ENCODE measurements around the gene HADHB. TPM values are rescaled to one million over a fixed set of nuclear protein-coding genes. Genes with fewer than 3 reads are reported as not detected.

Gene HADHB
- total RNA-seq, 1 experiment from 2014 or later: 41.3 TPM

DNA sequence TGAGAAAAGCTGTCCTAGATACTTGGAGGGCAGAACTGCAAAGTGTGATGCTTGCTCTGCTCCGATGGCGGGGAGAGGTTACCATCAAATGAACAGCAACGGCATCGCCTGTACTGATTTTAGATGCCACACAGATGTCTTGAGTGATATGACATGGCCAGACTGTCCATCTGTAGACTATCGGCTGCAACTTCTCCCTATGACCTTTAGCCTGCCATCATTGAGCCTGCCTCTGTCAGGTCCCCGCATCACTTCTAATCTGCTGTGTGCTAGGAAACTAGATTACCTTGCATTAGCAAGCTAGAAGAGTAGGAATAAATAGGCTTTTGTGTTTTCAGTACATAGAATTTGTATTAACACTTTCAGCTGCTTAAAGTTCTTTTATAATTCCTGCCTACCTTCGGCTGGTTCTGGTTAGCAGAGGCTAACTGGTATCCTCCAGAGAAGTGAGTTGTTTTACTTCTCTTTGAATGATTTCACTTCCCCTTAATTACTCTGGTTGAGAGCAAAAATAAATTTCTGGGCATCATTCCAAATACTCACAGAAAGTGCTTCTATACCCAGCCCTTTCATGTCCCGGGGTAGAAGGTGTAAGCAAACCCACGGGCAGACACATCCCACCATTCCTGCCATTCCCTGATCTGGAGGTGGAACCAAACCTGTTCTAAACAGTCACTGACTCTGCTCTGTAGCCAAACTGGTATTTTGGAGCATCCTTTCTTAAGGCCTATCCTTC is 47.9 kb upstream of the HADHB start:
- H3K4ac ChIP-seq (ENCODE audit: low read depth, low read length): no peak overlapping the region
- no peaks in the 10 kb centered on the region for H3K4me1 Mint-ChIP-seq
- no peak overlapping the region for H3K56ac ChIP-seq (ENCODE audit: insufficient read length, low read depth, low read length)
- H2BK20ac ChIP-seq (ENCODE audit: low read depth, low read length, poor library complexity, severe bottlenecking): no peak overlapping the region
- H2AFZ ChIP-seq (ENCODE audit: low read length): no peak overlapping the region
- H3K27me3 ChIP-seq (ENCODE audit: insufficient read depth, low read length): no peaks in the 10 kb centered on the region
- H3K4me2 ChIP-seq (ENCODE audit: insufficient read depth, insufficient read length, low read length): no peak overlapping the region
- H3K4me3 Mint-ChIP-seq: no peak overlapping the region
- H4K5ac ChIP-seq (ENCODE audit: insufficient read length, low read depth, low read length): no peak overlapping the region
- no peak overlapping the region for H4K91ac ChIP-seq (ENCODE audit: insufficient read length, low read depth, low read length)
- no peaks in the 10 kb centered on the region for H3K9me3 Mint-ChIP-seq
- H2BK120ac ChIP-seq (ENCODE audit: low read depth, low read length, poor library complexity, severe bottlenecking): no peak overlapping the region
- no peaks in the 10 kb centered on the region for H3K23me2 ChIP-seq (ENCODE audit: insufficient read length, low read depth, low read length, poor library complexity, severe bottlenecking)
- H3K27me3 Mint-ChIP-seq (ENCODE audit: low read depth): no peaks in the 10 kb centered on the region; the same call in 1 of the 2 replicates
- DNase-seq: no peak
- H3K79me2 ChIP-seq (ENCODE audit: insufficient read depth, low read length): no peaks in the 10 kb centered on the region
- no peak overlapping the region for H2AK5ac ChIP-seq (ENCODE audit: insufficient read length, low read length)
- H3K14ac ChIP-seq (ENCODE audit: insufficient read depth, low read length): no peak overlapping the region
- no peak overlapping the region for H3K18ac ChIP-seq (ENCODE audit: insufficient read length, low read depth, low read length)
- H2BK15ac ChIP-seq (ENCODE audit: low read depth, low read length): no peak overlapping the region
- H3K36me3 Mint-ChIP-seq (ENCODE audit: insufficient read depth in 1 of 3, low read depth in 3 of 3): peaks cover 21 to 85% (median 69%) of the 10 kb centered on the region in 3 experiments; a peak in 6 of 7 replicates
- no peak overlapping the region for H3K27ac ChIP-seq (ENCODE audit: insufficient read length, low read depth, low read length)
- no peak overlapping the region for H2BK5ac ChIP-seq (ENCODE audit: insufficient read length, low read length)
- no peak overlapping the region for H3T11ph ChIP-seq (ENCODE audit: low read length)
- H3K9ac ChIP-seq (ENCODE audit: extremely low read depth, insufficient read length, low read length): no peak overlapping the region
- no peak overlapping the region for H3K23ac ChIP-seq (ENCODE audit: insufficient read length, low read depth, low read length)
- H3K4me1 ChIP-seq (ENCODE audit: insufficient read depth, low read length): no peaks in the 10 kb centered on the region
- H2BK12ac ChIP-seq (ENCODE audit: insufficient read length, low read depth, low read length): no peak overlapping the region
- WGBS (ENCODE audit: extremely low coverage, insufficient read length, low lambda C conversion rate): no CpG with 5 or more reads among the region's 9 CpGs
- TF ChIP-seq, protein P1, sequence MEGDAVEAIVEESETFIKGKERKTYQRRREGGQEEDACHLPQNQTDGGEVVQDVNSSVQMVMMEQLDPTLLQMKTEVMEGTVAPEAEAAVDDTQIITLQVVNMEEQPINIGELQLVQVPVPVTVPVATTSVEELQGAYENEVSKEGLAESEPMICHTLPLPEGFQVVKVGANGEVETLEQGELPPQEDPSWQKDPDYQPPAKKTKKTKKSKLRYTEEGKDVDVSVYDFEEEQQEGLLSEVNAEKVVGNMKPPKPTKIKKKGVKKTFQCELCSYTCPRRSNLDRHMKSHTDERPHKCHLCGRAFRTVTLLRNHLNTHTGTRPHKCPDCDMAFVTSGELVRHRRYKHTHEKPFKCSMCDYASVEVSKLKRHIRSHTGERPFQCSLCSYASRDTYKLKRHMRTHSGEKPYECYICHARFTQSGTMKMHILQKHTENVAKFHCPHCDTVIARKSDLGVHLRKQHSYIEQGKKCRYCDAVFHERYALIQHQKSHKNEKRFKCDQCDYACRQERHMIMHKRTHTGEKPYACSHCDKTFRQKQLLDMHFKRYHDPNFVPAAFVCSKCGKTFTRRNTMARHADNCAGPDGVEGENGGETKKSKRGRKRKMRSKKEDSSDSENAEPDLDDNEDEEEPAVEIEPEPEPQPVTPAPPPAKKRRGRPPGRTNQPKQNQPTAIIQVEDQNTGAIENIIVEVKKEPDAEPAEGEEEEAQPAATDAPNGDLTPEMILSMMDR (conservative IDR thresholded peaks at IDR 0.05): no peak
- H3K79me1 ChIP-seq (ENCODE audit: insufficient read depth, low read depth, low read length, poor library complexity, severe bottlenecking): no peaks in the 10 kb centered on the region
- H3K9me3 ChIP-seq (ENCODE audit: control insufficient read depth, low read depth, low read length): no peaks in the 10 kb centered on the region
- H4K8ac ChIP-seq (replicated peaks; ENCODE audit: insufficient read length, low read depth, low read length): no peak overlapping the region
- no peak overlapping the region; a peak in 1 of 7 replicates for H3K27ac Mint-ChIP-seq
- no peaks in the 10 kb centered on the region for H4K20me1 ChIP-seq (ENCODE audit: control insufficient read depth, insufficient read depth, insufficient read length)

Measured in H9 (cell line).